Stimulated activated CD4-positive, alpha-beta T cell treated with anti-CD3 and anti-CD28 coated beads, Interleukin-2, amount 100 ng/mL, for 4 hours (primary cell): Measurements from ENCODE around the gene PTAR1.
"Not testable (repeated sequence)": the region's sequence is repeated elsewhere in the genome, so short reads cannot be mapped to it uniquely, and the experiment has no call there.

Experiments used
- DNase-seq: peaks from one replicate; pipeline ENCODE4 v3.0.0-alpha.2; 2020; ENCODE audit warnings: low read depth

Gene PTAR1

GRCh38 chr9:69759421-69760277, at the start of gene PTAR1:
TSS of gene PTAR1 (minus strand) at chr9:69760011. CDS start at chr9:69759938, 73 bp downstream.
- DNase-seq = peak; percentile 82

GRCh38 chr9:69809304-69809863, 49.6 kb upstream of the PTAR1 start:
- no peak for DNase-seq

GRCh38 chr9:69806627-69807026, 46.8 kb upstream of the PTAR1 start:
- no peak for DNase-seq

- no peak for DNase-seq
Measured at GRCh38 chr9:69805962-69806515, 46.2 kb upstream of the PTAR1 start.

GRCh38 chr9:69801989-69802388, 42.2 kb upstream of the PTAR1 start:
- no peak for DNase-seq

- not testable (repeated sequence) for DNase-seq
Measured at GRCh38 chr9:69800027-69800426, 40.2 kb upstream of the PTAR1 start.

GRCh38 chr9:69799521-69799920, 39.7 kb upstream of the PTAR1 start:
- DNase-seq = not testable (repeated sequence)

GRCh38 chr9:69798744-69799143, 38.9 kb upstream of the PTAR1 start:
- no peak for DNase-seq

GRCh38 chr9:69797675-69798074, 37.9 kb upstream of the PTAR1 start:
- DNase-seq = no peak

GRCh38 chr9:69794356-69794755, 34.5 kb upstream of the PTAR1 start:
- no peak for DNase-seq

- no peak for DNase-seq
Measured at GRCh38 chr9:69785757-69786156, 25.9 kb upstream of the PTAR1 start.

GRCh38 chr9:69773258-69773657, 13.4 kb upstream of the PTAR1 start:
- DNase-seq = no peak

- no peak for DNase-seq
Measured at GRCh38 chr9:69771775-69772418, 12.1 kb upstream of the PTAR1 start.

- no peak for DNase-seq
Measured at GRCh38 chr9:69768716-69769115, 8.9 kb upstream of the PTAR1 start.

GRCh38 chr9:69768101-69768500, 8.3 kb upstream of the PTAR1 start:
- DNase-seq = no peak

- not testable (repeated sequence) for DNase-seq
Measured at GRCh38 chr9:69763862-69764261, 4.1 kb upstream of the PTAR1 start.

GRCh38 chr9:69762527-69762926, 2.7 kb upstream of the PTAR1 start:
- DNase-seq = no peak

- no peak for DNase-seq
Measured at GRCh38 chr9:69760278-69760610, 433 bp upstream of the PTAR1 start.

GRCh38 chr9:69759021-69759420, 790 bp downstream of the PTAR1 start:
- no peak for DNase-seq

- no peak for DNase-seq
Measured at GRCh38 chr9:69757996-69758675, 1.7 kb downstream of the PTAR1 start.

- DNase-seq = no peak
Measured at GRCh38 chr9:69755205-69755604, 4.6 kb downstream of the PTAR1 start.

- DNase-seq = no peak
Measured at GRCh38 chr9:69753830-69754229, 6.0 kb downstream of the PTAR1 start.
